GM23338 (cell line): Measurements from ENCODE around the gene LRP10. TPM values are rescaled to one million over a fixed set of nuclear protein-coding genes. Genes with fewer than 3 reads are reported as not detected.
A peak's percentile ranks its signal among the peaks of the same experiment; 100 is the strongest.
"Not testable (repeated sequence)": the region's sequence is repeated elsewhere in the genome, so short reads cannot be mapped to it uniquely, and the experiment has no call there.

Source experiments
- ATAC-seq: fragments of 200-7000 bp; cut with Tn5 transposase; 3 replicates; pipeline ENCODE4 v1.9.1; 2020
- DNase-seq: peaks from one replicate; pipeline ENCODE4 v3.0.0-alpha.2; 2015; ENCODE audit warnings: low spot score
- H2AFZ ChIP-seq: fragments of 200-600 bp; sonication (generic); 2 replicates; pipeline ENCODE4 v1.8.0; 2016; ENCODE audit warnings: antibody characterized with exemption, mild to moderate bottlenecking, moderate library complexity
- H3F3A ChIP-seq: fragments of 200-600 bp; sonication (generic); replicated peaks from 2 replicates; pipeline ENCODE4 v1.8.0; 2017; ENCODE audit warnings: antibody characterized with exemption, mixed run types, low read depth
- H3K27ac ChIP-seq: fragments of 200-600 bp; sonication (generic); 2 replicates; pipeline ENCODE4 v1.6.1; 2016; ENCODE audit warnings: low read depth
- H3K27me3 ChIP-seq: fragments of 200-600 bp; sonication (generic); 2 replicates; pipeline ENCODE4 v1.8.0; 2016; ENCODE audit warnings: mild to moderate bottlenecking, mixed run types, moderate library complexity; ENCODE audit not compliant: insufficient read depth
- H3K36me3 ChIP-seq: fragments of 200-600 bp; sonication (generic); 2 replicates; pipeline ENCODE4 v1.8.0; 2016; ENCODE audit warnings: mild to moderate bottlenecking; ENCODE audit not compliant: insufficient read depth
- H3K4me1 ChIP-seq: fragments of 200-600 bp; sonication (generic); 2 replicates; pipeline ENCODE4 v1.8.0; 2016; ENCODE audit warnings: mild to moderate bottlenecking, moderate library complexity; ENCODE audit not compliant: insufficient read depth
- H3K4me2 ChIP-seq: fragments of 200-600 bp; sonication (generic); 2 replicates; pipeline ENCODE4 v1.7.1; 2017; ENCODE audit warnings: mixed run types
- H3K4me3 ChIP-seq: fragments of 200-600 bp; sonication (generic); 2 replicates; pipeline ENCODE4 v1.6.1; 2016; ENCODE audit warnings: mixed run types
- H3K79me2 ChIP-seq: fragments of 200-600 bp; sonication (generic); replicated peaks from 2 replicates; pipeline ENCODE4 v1.8.0; 2017; ENCODE audit warnings: mild to moderate bottlenecking; ENCODE audit not compliant: insufficient read depth
- H3K9me2 ChIP-seq: fragments of 200-600 bp; sonication (generic); 2 replicates; pipeline ENCODE4 v1.8.0; 2017; ENCODE audit not compliant: insufficient read depth
- H4K20me1 ChIP-seq: fragments of 200-600 bp; sonication (generic); replicated peaks from 2 replicates; pipeline ENCODE4 v1.8.0; 2017; ENCODE audit warnings: mild to moderate bottlenecking; ENCODE audit not compliant: insufficient read depth
- H3K27ac Mint-ChIP-seq: 2 replicates; pipeline ENCODE4 v1.8.0; 2020; ENCODE audit warnings: inconsistent platforms, mild to moderate bottlenecking, moderate library complexity, mixed read lengths
- H3K27me3 Mint-ChIP-seq: 3 replicates; pipeline ENCODE4 v1.8.0; 2022; ENCODE audit warnings: low read depth, mild to moderate bottlenecking, moderate library complexity, mixed read lengths, inconsistent platforms; ENCODE audit not compliant: insufficient read depth, poor library complexity
- H3K36me3 Mint-ChIP-seq: 3 replicates; pipeline ENCODE4 v1.8.0; 2021; ENCODE audit warnings: low read depth, mild to moderate bottlenecking, inconsistent platforms, moderate library complexity, mixed read lengths
- H3K4me1 Mint-ChIP-seq: 3 replicates; pipeline ENCODE4 v1.8.0; 2020; ENCODE audit warnings: mild to moderate bottlenecking, inconsistent platforms, mixed read lengths
- H3K4me3 Mint-ChIP-seq: 3 replicates; pipeline ENCODE4 v1.8.0; 2021; ENCODE audit warnings: moderate library complexity, mild to moderate bottlenecking, inconsistent platforms, mixed read lengths
- H3K9me3 Mint-ChIP-seq: 3 replicates; pipeline ENCODE4 v1.8.0; 2020; ENCODE audit warnings: moderate library complexity, mild to moderate bottlenecking, inconsistent platforms, mixed read lengths
- CREB1 ChIP-seq: fragments of 250-450 bp; sonication (Bioruptor Pico); IDR thresholded peaks from 2 replicates; pipeline ENCODE4 v1.5.0; 2020; ENCODE audit warnings: low read depth, mild to moderate bottlenecking, moderate library complexity
- EZH2 ChIP-seq: fragments of 200-600 bp; sonication (generic); IDR thresholded peaks from one replicate; pipeline ENCODE4 v1.8.0; 2017; ENCODE audit warnings: antibody characterized with exemption, mild to moderate bottlenecking, low read depth; ENCODE audit not compliant: unreplicated experiment
- polyA plus RNA-seq: library from polyadenylated mRNA; unstranded; fragments of >200 nt; fragmentation: Nextera tagmentation; extraction: Ambion mirVana; gene quantifications from 2 replicates; pipeline ENCODE4 v1.2.1, GENCODE V29; 2016
- total RNA-seq: library from RNA; depleted of rRNA; stranded (reverse); fragments of >200 nt; shearing (Covaris generic); gene quantifications from 2 replicates; pipeline ENCODE4 v1.2.3, GENCODE V29; 2014
- TF ChIP-seq, protein P1 (sequence below): IDR thresholded peaks from one replicate; pipeline ENCODE4 v1.6.1; 2018; ENCODE audit warnings: antibody characterized with exemption; ENCODE audit not compliant: unreplicated experiment
- TF ChIP-seq, protein P2 (sequence below), 2 experiments: fragments of 200-600 bp in 1 of 2; sonication (generic) in 1 of 2; conservative IDR thresholded peaks; 2 replicates each; pipeline versions ENCODE4 v1.5.1 to v1.6.1; 2016 to 2017; ENCODE audit warnings: antibody characterized with exemption in 2 of 2, low read depth in 2 of 2, mild to moderate bottlenecking in 2 of 2, moderate library complexity in 1 of 2
- TF ChIP-seq, protein P3 (sequence below): fragments of 250-450 bp; sonication (Bioruptor Pico); IDR thresholded peaks from 2 replicates; pipeline ENCODE4 v1.5.0; 2020; ENCODE audit warnings: mild to moderate bottlenecking, moderate library complexity
- TF ChIP-seq, protein P4 (sequence below): IDR thresholded peaks from 2 replicates; pipeline ENCODE4 v1.6.1; 2016; ENCODE audit warnings: antibody characterized with exemption

LRP10 gene
- total and polyA plus RNA-seq, 2 experiments from 2014 or later = 6.4 to 18.1 TPM

- TF ChIP-seq, protein P1, sequence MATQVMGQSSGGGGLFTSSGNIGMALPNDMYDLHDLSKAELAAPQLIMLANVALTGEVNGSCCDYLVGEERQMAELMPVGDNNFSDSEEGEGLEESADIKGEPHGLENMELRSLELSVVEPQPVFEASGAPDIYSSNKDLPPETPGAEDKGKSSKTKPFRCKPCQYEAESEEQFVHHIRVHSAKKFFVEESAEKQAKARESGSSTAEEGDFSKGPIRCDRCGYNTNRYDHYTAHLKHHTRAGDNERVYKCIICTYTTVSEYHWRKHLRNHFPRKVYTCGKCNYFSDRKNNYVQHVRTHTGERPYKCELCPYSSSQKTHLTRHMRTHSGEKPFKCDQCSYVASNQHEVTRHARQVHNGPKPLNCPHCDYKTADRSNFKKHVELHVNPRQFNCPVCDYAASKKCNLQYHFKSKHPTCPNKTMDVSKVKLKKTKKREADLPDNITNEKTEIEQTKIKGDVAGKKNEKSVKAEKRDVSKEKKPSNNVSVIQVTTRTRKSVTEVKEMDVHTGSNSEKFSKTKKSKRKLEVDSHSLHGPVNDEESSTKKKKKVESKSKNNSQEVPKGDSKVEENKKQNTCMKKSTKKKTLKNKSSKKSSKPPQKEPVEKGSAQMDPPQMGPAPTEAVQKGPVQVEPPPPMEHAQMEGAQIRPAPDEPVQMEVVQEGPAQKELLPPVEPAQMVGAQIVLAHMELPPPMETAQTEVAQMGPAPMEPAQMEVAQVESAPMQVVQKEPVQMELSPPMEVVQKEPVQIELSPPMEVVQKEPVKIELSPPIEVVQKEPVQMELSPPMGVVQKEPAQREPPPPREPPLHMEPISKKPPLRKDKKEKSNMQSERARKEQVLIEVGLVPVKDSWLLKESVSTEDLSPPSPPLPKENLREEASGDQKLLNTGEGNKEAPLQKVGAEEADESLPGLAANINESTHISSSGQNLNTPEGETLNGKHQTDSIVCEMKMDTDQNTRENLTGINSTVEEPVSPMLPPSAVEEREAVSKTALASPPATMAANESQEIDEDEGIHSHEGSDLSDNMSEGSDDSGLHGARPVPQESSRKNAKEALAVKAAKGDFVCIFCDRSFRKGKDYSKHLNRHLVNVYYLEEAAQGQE = no peak
- TF ChIP-seq EZH2 = no peak
- TF ChIP-seq, protein P2, sequence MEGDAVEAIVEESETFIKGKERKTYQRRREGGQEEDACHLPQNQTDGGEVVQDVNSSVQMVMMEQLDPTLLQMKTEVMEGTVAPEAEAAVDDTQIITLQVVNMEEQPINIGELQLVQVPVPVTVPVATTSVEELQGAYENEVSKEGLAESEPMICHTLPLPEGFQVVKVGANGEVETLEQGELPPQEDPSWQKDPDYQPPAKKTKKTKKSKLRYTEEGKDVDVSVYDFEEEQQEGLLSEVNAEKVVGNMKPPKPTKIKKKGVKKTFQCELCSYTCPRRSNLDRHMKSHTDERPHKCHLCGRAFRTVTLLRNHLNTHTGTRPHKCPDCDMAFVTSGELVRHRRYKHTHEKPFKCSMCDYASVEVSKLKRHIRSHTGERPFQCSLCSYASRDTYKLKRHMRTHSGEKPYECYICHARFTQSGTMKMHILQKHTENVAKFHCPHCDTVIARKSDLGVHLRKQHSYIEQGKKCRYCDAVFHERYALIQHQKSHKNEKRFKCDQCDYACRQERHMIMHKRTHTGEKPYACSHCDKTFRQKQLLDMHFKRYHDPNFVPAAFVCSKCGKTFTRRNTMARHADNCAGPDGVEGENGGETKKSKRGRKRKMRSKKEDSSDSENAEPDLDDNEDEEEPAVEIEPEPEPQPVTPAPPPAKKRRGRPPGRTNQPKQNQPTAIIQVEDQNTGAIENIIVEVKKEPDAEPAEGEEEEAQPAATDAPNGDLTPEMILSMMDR (conservative IDR thresholded peaks at IDR 0.05; ENCODE audit: low read depth in 2 of 2) = no peak
- no peak for TF ChIP-seq CREB1 (CRISPR knock-in tag)
These were observed 20.4 kb upstream of the LRP10 start (continued) for GRCh38 chr14:22850944-22851764.

DNA sequence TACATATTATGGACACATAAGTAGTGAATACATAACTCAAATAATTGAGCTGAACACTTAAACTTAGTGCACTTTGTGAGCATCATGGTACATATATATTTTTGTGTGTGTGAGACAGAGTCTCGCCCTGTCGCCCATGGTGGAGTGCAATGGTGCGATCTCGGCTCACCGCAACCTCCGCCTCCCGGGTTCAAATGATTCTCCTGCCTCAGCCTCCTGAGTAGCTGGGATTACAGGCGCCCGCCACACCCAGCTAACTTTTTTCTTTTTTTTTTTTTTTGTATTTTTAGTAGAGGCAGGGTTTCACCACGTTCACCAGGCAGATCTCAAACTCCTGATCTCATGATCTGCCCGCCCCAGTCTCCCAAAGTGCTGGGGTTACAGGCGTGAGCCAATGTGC lies 19.4 kb upstream of the LRP10 start:
- H3K4me3 ChIP-seq, H3K9me3 Mint-ChIP-seq, H3K27ac ChIP-seq, ATAC-seq, H3K36me3 ChIP-seq, DNase-seq, H2AFZ ChIP-seq, H3K79me2 ChIP-seq, H4K20me1 ChIP-seq, H3K4me2 ChIP-seq, H3K27me3 Mint-ChIP-seq, H3K9me2 ChIP-seq, H3K4me3 Mint-ChIP-seq, H3K27ac Mint-ChIP-seq, H3K27me3 ChIP-seq, H3K36me3 Mint-ChIP-seq: not testable (repeated sequence)
- Histone ChIP-seq H3F3A (peaks cover 21% of the 10 kb centered on the region), H3K4me1 (peaks cover 23% of the 10 kb centered on the region)
- H3K4me1 Mint-ChIP-seq = peaks cover 26% of the 10 kb centered on the region

DNA sequence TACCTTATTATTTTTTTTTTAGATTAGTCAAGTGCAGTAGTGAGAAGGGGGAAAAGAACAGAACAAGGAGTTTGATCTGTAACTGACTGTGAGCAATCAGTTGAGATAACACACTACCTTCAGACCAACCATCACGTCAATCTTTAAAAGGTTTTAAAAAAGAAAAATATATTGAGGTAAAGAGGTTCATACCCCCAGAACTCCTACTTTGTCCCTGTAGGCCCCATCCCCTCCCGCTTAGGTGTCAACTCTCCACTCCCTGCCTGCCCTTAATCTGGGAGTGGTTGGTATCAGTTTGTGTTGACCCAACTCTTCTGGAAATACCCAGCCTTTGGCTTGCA lies 19.0 kb upstream of the LRP10 start:
- peak overlapping the region; percentile 86 for H2AFZ ChIP-seq
- no peaks in the 10 kb centered on the region for H3K36me3 ChIP-seq
- no peaks in the 10 kb centered on the region for H3K27me3 ChIP-seq
- ATAC-seq (no peak), DNase-seq (no peak)
- no peaks in the 10 kb centered on the region for H3K79me2 ChIP-seq
- peaks cover 22% of the 10 kb centered on the region for H3K4me1 ChIP-seq
- H3K4me1 Mint-ChIP-seq = peaks cover 25% of the 10 kb centered on the region
- H3K27ac ChIP-seq = no peak overlapping the region
- H3K9me2 ChIP-seq = no peaks in the 10 kb centered on the region
- H4K20me1 ChIP-seq = no peaks in the 10 kb centered on the region
- H3K27me3 Mint-ChIP-seq = peaks cover 6% of the 10 kb centered on the region
- no peak overlapping the region for H3K4me3 Mint-ChIP-seq
- peak overlapping the region; percentile 84; the same call in 1 of the 2 replicates for H3K4me2 ChIP-seq
- no peaks in the 10 kb centered on the region; the same call in 2 of the 3 replicates for H3K36me3 Mint-ChIP-seq
- H3K9me3 Mint-ChIP-seq = no peaks in the 10 kb centered on the region; the same call in 2 of the 3 replicates
- H3K4me3 ChIP-seq = no peak overlapping the region
- peaks cover 21% of the 10 kb centered on the region for H3F3A ChIP-seq
- peak overlapping the region; percentile 84 for H3K27ac Mint-ChIP-seq
- TF ChIP-seq, protein P3, sequence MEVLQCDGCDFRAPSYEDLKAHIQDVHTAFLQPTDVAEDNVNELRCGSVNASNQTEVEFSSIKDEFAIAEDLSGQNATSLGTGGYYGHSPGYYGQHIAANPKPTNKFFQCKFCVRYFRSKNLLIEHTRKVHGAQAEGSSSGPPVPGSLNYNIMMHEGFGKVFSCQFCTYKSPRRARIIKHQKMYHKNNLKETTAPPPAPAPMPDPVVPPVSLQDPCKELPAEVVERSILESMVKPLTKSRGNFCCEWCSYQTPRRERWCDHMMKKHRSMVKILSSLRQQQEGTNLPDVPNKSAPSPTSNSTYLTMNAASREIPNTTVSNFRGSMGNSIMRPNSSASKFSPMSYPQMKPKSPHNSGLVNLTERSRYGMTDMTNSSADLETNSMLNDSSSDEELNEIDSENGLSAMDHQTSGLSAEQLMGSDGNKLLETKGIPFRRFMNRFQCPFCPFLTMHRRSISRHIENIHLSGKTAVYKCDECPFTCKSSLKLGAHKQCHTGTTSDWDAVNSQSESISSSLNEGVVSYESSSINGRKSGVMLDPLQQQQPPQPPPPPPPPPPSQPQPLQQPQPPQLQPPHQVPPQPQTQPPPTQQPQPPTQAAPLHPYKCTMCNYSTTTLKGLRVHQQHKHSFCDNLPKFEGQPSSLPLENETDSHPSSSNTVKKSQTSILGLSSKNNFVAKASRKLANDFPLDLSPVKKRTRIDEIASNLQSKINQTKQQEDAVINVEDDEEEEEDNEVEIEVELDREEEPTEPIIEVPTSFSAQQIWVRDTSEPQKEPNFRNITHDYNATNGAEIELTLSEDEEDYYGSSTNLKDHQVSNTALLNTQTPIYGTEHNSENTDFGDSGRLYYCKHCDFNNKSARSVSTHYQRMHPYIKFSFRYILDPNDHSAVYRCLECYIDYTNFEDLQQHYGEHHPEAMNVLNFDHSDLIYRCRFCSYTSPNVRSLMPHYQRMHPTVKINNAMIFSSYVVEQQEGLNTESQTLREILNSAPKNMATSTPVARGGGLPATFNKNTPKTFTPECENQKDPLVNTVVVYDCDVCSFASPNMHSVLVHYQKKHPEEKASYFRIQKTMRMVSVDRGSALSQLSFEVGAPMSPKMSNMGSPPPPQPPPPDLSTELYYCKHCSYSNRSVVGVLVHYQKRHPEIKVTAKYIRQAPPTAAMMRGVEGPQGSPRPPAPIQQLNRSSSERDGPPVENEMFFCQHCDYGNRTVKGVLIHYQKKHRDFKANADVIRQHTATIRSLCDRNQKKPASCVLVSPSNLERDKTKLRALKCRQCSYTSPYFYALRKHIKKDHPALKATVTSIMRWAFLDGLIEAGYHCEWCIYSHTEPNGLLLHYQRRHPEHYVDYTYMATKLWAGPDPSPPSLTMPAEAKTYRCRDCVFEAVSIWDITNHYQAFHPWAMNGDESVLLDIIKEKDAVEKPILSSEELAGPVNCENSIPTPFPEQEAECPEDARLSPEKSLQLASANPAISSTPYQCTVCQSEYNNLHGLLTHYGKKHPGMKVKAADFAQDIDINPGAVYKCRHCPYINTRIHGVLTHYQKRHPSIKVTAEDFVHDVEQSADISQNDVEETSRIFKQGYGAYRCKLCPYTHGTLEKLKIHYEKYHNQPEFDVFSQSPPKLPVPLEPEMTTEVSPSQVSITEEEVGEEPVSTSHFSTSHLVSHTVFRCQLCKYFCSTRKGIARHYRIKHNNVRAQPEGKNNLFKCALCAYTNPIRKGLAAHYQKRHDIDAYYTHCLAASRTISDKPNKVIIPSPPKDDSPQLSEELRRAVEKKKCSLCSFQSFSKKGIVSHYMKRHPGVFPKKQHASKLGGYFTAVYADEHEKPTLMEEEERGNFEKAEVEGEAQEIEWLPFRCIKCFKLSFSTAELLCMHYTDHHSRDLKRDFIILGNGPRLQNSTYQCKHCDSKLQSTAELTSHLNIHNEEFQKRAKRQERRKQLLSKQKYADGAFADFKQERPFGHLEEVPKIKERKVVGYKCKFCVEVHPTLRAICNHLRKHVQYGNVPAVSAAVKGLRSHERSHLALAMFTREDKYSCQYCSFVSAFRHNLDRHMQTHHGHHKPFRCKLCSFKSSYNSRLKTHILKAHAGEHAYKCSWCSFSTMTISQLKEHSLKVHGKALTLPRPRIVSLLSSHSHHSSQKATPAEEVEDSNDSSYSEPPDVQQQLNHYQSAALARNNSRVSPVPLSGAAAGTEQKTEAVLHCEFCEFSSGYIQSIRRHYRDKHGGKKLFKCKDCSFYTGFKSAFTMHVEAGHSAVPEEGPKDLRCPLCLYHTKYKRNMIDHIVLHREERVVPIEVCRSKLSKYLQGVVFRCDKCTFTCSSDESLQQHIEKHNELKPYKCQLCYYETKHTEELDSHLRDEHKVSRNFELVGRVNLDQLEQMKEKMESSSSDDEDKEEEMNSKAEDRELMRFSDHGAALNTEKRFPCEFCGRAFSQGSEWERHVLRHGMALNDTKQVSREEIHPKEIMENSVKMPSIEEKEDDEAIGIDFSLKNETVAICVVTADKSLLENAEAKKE (CRISPR knock-in tag) = no peak
- TF ChIP-seq, protein P4, sequence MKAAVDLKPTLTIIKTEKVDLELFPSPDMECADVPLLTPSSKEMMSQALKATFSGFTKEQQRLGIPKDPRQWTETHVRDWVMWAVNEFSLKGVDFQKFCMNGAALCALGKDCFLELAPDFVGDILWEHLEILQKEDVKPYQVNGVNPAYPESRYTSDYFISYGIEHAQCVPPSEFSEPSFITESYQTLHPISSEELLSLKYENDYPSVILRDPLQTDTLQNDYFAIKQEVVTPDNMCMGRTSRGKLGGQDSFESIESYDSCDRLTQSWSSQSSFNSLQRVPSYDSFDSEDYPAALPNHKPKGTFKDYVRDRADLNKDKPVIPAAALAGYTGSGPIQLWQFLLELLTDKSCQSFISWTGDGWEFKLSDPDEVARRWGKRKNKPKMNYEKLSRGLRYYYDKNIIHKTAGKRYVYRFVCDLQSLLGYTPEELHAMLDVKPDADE = no peak
